ENCODE data around the gene PABPN1L.

PABPN1L gene

GRCh38 chr16:88861359-88861758 lies 5.1 kb downstream of the PABPN1L start:
- Histone ChIP-seq H4K20me1 (ENCODE audit: low read depth, low read length) (no peaks in the 10 kb centered on the region), H3K36me3 (ENCODE audit: low read length) (no peaks in the 10 kb centered on the region), H3K4me2 (ENCODE audit: low read depth, low read length, poor library complexity, severe bottlenecking) (no peak overlapping the region), H3K9ac (ENCODE audit: low read length) (no peak overlapping the region), H2AFZ (ENCODE audit: low read depth, low read length, severe bottlenecking) (no peak overlapping the region), H3K9me2 (replicated peaks; ENCODE audit: insufficient read depth, low read length) (no peaks in the 10 kb centered on the region), H3K9me3 (ENCODE audit: insufficient read depth, low read length) (no peaks in the 10 kb centered on the region), H3K79me2 (ENCODE audit: insufficient read depth, low read length) (no peaks in the 10 kb centered on the region; the same call in 1 of the 2 replicates), H3F3A (ENCODE audit: insufficient read depth) (no peaks in the 10 kb centered on the region), H3K27ac (ENCODE audit: low read depth, low read length) (no peak overlapping the region), H3K4me3 (ENCODE audit: insufficient read depth, low read length, poor library complexity, severe bottlenecking) (no peak overlapping the region), H3K27me3 (ENCODE audit: low read length) (no peaks in the 10 kb centered on the region)
- TF ChIP-seq, protein P1, sequence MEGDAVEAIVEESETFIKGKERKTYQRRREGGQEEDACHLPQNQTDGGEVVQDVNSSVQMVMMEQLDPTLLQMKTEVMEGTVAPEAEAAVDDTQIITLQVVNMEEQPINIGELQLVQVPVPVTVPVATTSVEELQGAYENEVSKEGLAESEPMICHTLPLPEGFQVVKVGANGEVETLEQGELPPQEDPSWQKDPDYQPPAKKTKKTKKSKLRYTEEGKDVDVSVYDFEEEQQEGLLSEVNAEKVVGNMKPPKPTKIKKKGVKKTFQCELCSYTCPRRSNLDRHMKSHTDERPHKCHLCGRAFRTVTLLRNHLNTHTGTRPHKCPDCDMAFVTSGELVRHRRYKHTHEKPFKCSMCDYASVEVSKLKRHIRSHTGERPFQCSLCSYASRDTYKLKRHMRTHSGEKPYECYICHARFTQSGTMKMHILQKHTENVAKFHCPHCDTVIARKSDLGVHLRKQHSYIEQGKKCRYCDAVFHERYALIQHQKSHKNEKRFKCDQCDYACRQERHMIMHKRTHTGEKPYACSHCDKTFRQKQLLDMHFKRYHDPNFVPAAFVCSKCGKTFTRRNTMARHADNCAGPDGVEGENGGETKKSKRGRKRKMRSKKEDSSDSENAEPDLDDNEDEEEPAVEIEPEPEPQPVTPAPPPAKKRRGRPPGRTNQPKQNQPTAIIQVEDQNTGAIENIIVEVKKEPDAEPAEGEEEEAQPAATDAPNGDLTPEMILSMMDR (IDR thresholded peaks at IDR 0.05; ENCODE audit: insufficient read depth, low read length, poor library complexity, severe bottlenecking): no peak
- TF ChIP-seq EZH2phosphoT487 (conservative IDR thresholded peaks at IDR 0.05; ENCODE audit: low read length): no peak

DNA sequence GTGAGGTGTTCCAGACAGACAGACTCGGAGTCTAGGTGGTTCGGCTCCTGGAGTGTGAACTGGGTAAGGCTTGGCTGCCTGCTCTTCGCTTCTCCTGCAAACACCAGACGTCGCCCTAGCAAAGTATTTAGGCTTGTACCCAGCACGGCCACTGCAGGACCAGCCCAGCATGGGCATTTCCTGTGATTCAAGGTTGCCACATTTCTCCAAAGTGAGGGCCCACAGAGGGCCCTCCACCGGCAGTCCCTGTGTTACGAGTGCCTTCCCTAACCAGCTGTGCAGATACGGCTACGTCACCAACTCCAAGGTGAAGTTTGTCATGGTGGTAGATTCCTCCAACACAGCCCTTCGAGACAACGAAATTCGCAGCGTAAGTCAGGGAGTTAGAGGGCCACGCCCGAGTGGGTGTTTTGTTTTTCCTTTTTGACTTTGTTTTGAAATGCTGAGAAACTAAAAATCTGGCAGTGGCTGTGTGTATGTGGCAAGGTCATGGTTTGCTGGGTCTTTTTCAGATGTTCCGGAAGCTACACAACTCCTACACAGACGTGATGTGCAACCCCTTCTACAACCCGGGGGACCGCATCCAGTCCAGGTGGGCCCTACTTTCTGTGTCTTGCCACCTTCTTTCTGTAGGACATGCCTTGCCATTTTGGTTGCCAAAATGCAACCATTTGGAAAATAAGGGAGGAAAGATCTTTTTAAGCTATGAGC lies 6.9 kb downstream of the PABPN1L start:
- Histone ChIP-seq H3K79me2 (ENCODE audit: insufficient read depth, low read length) (peaks cover 4% of the 10 kb centered on the region), H3K36me3 (ENCODE audit: low read length) (no peaks in the 10 kb centered on the region), H3K27ac (ENCODE audit: low read depth, low read length) (no peak overlapping the region), H3F3A (ENCODE audit: insufficient read depth) (peaks cover 7% of the 10 kb centered on the region), H3K9ac (ENCODE audit: low read length) (no peak overlapping the region), H3K9me3 (ENCODE audit: insufficient read depth, low read length) (no peaks in the 10 kb centered on the region), H3K9me2 (replicated peaks; ENCODE audit: insufficient read depth, low read length) (no peaks in the 10 kb centered on the region), H3K27me3 (ENCODE audit: low read length) (no peaks in the 10 kb centered on the region), H4K20me1 (ENCODE audit: low read depth, low read length) (no peaks in the 10 kb centered on the region), H2AFZ (ENCODE audit: low read depth, low read length, severe bottlenecking) (no peak overlapping the region), H3K4me2 (ENCODE audit: low read depth, low read length, poor library complexity, severe bottlenecking) (no peak overlapping the region), H3K4me3 (ENCODE audit: insufficient read depth, low read length, poor library complexity, severe bottlenecking) (no peak overlapping the region)
- no peak for TF ChIP-seq EZH2phosphoT487 (conservative IDR thresholded peaks at IDR 0.05; ENCODE audit: low read length)
- TF ChIP-seq, protein P1 (IDR thresholded peaks at IDR 0.05; ENCODE audit: insufficient read depth, low read length, poor library complexity, severe bottlenecking): no peak

- Histone ChIP-seq H3K9me3 (ENCODE audit: insufficient read depth, low read length) (no peaks in the 10 kb centered on the region), H3K27me3 (ENCODE audit: low read length) (no peaks in the 10 kb centered on the region), H4K20me1 (ENCODE audit: low read depth, low read length) (no peaks in the 10 kb centered on the region), H3F3A (ENCODE audit: insufficient read depth) (peaks cover 7% of the 10 kb centered on the region), H3K27ac (ENCODE audit: low read depth, low read length) (0 out of 2 replicates have a peak overlapping the region, but pooled peaks have one; percentile 23), H2AFZ (ENCODE audit: low read depth, low read length, severe bottlenecking) (peak overlapping the region; percentile 69), H3K9me2 (replicated peaks; ENCODE audit: insufficient read depth, low read length) (no peaks in the 10 kb centered on the region), H3K36me3 (ENCODE audit: low read length) (no peaks in the 10 kb centered on the region), H3K9ac (ENCODE audit: low read length) (peak overlapping the region; percentile 76), H3K79me2 (ENCODE audit: insufficient read depth, low read length) (peaks cover 4% of the 10 kb centered on the region), H3K4me2 (ENCODE audit: low read depth, low read length, poor library complexity, severe bottlenecking) (peak overlapping the region; percentile 70), H3K4me3 (ENCODE audit: insufficient read depth, low read length, poor library complexity, severe bottlenecking) (peak overlapping the region; percentile 69)
- no peak for TF ChIP-seq EZH2phosphoT487 (conservative IDR thresholded peaks at IDR 0.05; ENCODE audit: low read length)
- TF ChIP-seq, protein P1 (IDR thresholded peaks at IDR 0.05; ENCODE audit: insufficient read depth, low read length, poor library complexity, severe bottlenecking): peak; percentile 90
Observed at GRCh38 chr16:88857728-88858339, 8.6 kb downstream of the PABPN1L start.
